ENCODE data around the gene CEBPE. TPM values are rescaled to one million over a fixed set of nuclear protein-coding genes. Genes with fewer than 3 reads are reported as not detected.

CEBPE gene
- total RNA-seq, 1 experiment from 2014 or later: not detected

DNA sequence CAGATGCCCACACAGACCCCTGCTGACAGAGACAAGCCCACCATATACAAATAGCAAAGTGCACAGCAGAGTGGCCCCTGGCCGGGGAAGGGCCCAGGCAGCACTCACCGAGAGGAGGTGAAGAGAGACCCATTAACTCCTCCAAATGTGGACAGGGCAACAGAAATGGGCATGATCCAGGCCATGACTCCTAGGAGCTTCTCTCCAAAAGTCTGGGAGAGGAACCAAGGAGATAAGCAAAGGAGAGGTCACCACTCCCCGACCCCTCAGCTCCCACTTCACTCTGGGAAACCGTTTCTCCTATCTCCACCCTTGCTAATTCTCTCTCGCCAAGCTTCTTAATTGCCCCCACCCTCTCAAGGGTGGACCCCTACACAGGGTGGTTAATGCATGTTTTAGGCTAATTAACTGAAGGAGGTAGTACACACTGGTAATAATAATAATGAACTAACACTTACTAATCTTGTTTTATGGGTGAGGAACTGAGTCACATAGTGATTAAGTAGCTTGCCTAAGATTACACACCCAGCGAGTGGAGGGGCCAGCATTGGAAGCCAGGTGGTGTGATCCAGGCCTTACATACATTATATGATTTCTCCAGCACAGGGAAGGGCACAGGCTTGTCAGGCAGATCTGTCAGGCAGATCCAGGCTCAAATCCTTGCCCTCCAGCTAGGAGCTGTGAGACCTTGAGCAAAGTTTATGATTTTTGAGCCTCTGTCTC, 18.9 kb upstream of the CEBPE start:
- H2AFZ ChIP-seq (ENCODE audit: low read depth, low read length, poor library complexity, severe bottlenecking): no peak overlapping the region
- H3K9me3 ChIP-seq (ENCODE audit: control insufficient read depth in 1 of 2, insufficient read depth in 1 of 2, low read depth in 1 of 2, low read length in 2 of 2): no peaks in the 10 kb centered on the region
- ChIA-PET POLR2A (interaction anchor here (0.9 kb wide), 1 partner anchor 43 kb away, joined by 3 read pairs; the partner anchor contains the start of genes ACIN1 and C14orf119), CTCF (interaction anchor here (1.2 kb wide), 1 partner anchor 17 kb away, joined by 4 read pairs; no protein-coding TSS in a partner anchor), RAD21 (ENCODE audit: low non-redundant PET in 1 of 2, low total read pairs in 2 of 2, uncharacterized antibody in 2 of 2, unreplicated experiment in 2 of 2) (no interaction called here)
- no peaks in the 10 kb centered on the region for H3K36me3 ChIP-seq (ENCODE audit: control insufficient read depth in 1 of 2, insufficient read depth in 2 of 2, low read length in 2 of 2)
- H3K9me2 ChIP-seq (ENCODE audit: insufficient read depth): no peaks in the 10 kb centered on the region
- DNase-seq (ENCODE audit: low read depth, low spot score) (no peak), ATAC-seq (no peak)
- no peak overlapping the region; the same call in 1 of the 2 replicates for H3K27ac ChIP-seq (ENCODE audit: low read depth, low read length)
- no peak overlapping the region for H3K4me2 ChIP-seq (ENCODE audit: low read length)
- H3K79me2 ChIP-seq (ENCODE audit: insufficient read depth, low read length): no peaks in the 10 kb centered on the region
- TF ChIP-seq, protein P1, sequence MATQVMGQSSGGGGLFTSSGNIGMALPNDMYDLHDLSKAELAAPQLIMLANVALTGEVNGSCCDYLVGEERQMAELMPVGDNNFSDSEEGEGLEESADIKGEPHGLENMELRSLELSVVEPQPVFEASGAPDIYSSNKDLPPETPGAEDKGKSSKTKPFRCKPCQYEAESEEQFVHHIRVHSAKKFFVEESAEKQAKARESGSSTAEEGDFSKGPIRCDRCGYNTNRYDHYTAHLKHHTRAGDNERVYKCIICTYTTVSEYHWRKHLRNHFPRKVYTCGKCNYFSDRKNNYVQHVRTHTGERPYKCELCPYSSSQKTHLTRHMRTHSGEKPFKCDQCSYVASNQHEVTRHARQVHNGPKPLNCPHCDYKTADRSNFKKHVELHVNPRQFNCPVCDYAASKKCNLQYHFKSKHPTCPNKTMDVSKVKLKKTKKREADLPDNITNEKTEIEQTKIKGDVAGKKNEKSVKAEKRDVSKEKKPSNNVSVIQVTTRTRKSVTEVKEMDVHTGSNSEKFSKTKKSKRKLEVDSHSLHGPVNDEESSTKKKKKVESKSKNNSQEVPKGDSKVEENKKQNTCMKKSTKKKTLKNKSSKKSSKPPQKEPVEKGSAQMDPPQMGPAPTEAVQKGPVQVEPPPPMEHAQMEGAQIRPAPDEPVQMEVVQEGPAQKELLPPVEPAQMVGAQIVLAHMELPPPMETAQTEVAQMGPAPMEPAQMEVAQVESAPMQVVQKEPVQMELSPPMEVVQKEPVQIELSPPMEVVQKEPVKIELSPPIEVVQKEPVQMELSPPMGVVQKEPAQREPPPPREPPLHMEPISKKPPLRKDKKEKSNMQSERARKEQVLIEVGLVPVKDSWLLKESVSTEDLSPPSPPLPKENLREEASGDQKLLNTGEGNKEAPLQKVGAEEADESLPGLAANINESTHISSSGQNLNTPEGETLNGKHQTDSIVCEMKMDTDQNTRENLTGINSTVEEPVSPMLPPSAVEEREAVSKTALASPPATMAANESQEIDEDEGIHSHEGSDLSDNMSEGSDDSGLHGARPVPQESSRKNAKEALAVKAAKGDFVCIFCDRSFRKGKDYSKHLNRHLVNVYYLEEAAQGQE (IDR thresholded peaks at IDR 0.05; ENCODE audit: low read depth): no peak
- TF ChIP-seq SP1 (IDR thresholded peaks at IDR 0.05; ENCODE audit: low read depth): no peak
- TF ChIP-seq, protein P2, sequence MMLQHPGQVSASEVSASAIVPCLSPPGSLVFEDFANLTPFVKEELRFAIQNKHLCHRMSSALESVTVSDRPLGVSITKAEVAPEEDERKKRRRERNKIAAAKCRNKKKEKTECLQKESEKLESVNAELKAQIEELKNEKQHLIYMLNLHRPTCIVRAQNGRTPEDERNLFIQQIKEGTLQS (IDR thresholded peaks at IDR 0.05): no peak
- TF ChIP-seq YY1 (IDR thresholded peaks at IDR 0.05; ENCODE audit: extremely low read depth, insufficient replicate concordance, low read depth, low read length): no peak
- no peak for TF ChIP-seq ZFX (IDR thresholded peaks at IDR 0.05)
- TF ChIP-seq ZNF274 (IDR thresholded peaks at IDR 0.05; ENCODE audit: low read depth, low read length): no peak
- no peak for TF ChIP-seq JUND (IDR thresholded peaks at IDR 0.05)
- no peak for TF ChIP-seq EZH2phosphoT487 (IDR thresholded peaks at IDR 0.05; ENCODE audit: borderline replicate concordance)
- TF ChIP-seq CBX3 (IDR thresholded peaks at IDR 0.05; ENCODE audit: low read depth): no peak
- no peak for TF ChIP-seq TCF7L2 (IDR thresholded peaks at IDR 0.05; ENCODE audit: borderline replicate concordance, extremely low read depth, insufficient read depth, insufficient read length)
- TF ChIP-seq, protein P3, sequence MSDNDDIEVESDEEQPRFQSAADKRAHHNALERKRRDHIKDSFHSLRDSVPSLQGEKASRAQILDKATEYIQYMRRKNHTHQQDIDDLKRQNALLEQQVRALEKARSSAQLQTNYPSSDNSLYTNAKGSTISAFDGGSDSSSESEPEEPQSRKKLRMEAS (IDR thresholded peaks at IDR 0.05): no peak
- no peak for TF ChIP-seq SIN3A (IDR thresholded peaks at IDR 0.05; ENCODE audit: low read depth)
- no peak for TF ChIP-seq POLR2A (IDR thresholded peaks at IDR 0.05; ENCODE audit: borderline replicate concordance, extremely low read depth, insufficient read depth, insufficient read length)
- no peak for TF ChIP-seq CEBPB (IDR thresholded peaks at IDR 0.05; ENCODE audit: low read depth)
- H3K4me1 ChIP-seq (ENCODE audit: control insufficient read depth in 1 of 2, insufficient read depth in 2 of 2, low read length in 2 of 2): peaks cover 0 to 6% of the 10 kb centered on the region in 2 experiments; a peak in 2 of 4 replicates
- no peak overlapping the region for H3K4me3 ChIP-seq (replicated peaks in 1 of 2; ENCODE audit: low read depth in 1 of 2, low read length in 2 of 2)
- no peak overlapping the region for H3K9ac ChIP-seq (ENCODE audit: low read length)
- no peaks in the 10 kb centered on the region for H4K20me1 ChIP-seq (ENCODE audit: insufficient read depth)
- intact Hi-C loops (cut with micrococcal nuclease): no loop called here
- no peaks in the 10 kb centered on the region for H3K27me3 ChIP-seq (ENCODE audit: insufficient read depth, low read length)
- BruUV-seq (replicated peaks): no TSS peak
